GM19455 (cell line): ENCODE data around the gene SNX8.
"Not testable (repeated sequence)": the region's sequence is repeated elsewhere in the genome, so short reads cannot be mapped to it uniquely, and the experiment has no call there.

ENCODE experiments used
- ATAC-seq: cut with Tn5 transposase; IDR thresholded peaks from one replicate; pipeline ENCODE4 v1.9.1; 2021; ENCODE audit not compliant: unreplicated experiment

The SNX8 gene

DNA sequence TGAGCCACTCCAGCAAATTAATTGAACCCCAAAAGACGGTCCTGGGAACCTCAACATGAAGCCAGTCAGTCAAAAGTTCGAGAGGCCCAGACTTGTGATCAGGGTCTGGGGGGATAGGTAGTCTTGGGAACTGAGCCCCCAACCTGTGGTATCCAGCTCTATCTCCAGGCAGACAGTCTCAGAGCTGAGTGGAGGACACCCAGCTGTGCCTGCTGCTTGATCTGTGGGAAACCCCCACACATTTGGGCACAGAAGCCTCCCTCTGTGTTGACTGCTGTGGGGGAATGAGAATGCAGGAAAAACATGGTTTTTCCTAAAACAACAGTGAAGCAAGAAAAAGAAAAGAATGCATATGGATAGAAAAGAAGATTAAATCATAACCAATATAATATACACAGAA is 16.3 kb upstream of the SNX8 start:
- no peak for ATAC-seq

DNA sequence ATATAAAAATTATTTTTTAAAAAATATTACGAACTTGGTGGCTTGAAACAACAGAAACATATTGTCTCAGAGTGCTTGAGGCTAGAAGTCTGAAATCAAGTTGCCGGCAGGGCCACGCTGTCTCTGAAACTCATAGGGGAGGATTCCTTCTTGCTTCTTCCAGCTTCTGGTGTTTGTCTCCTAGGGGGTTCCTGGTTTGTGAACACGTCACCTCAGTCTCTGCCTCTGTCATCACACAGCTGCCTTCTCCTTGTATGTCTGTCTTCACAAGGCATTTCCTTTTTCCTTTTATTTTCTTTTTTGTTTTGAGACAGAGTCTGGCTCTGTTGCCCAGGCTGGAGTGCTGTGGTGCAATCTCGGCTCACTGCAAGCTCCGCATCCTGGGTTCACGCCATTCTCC is 12.7 kb upstream of the SNX8 start:
- ATAC-seq = no peak

DNA sequence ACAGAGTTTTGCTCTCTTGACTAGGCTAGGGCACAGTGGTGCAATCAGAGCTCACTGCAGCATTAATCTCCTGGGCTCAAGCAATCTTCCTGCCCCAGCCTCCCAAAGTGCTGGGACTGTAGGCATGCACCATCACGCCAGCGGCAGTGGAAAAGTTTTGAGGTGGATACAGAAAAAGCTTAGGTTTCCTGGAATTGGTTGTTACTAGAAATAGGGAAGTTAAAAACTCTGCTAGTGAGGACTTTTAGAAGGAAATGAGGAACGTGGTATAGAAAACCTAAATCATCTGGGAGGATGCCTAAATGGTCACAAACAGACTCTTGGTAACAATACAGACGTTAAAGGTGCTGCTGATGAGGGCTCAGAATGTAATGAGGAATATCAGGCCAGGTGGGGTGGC is 10.9 kb upstream of the SNX8 start:
- ATAC-seq = no peak

DNA sequence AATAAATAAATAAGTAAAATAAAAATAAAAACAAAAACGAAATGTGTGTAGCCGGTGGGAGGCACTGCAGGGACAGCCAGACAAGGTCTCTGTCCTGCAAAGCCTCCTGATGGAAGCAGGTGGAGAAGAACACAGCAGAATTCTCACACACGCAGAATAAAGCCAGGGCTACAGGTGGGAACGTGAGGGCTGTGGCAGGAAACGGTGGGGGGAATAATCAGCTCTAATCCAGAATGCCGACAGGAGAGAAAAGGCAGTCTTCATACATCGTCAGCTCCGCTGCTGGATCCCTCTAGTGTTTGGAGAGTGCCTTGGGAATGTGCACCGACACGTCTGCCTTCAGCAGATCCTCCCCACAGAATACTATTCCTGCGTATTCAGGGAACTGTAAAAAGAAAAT is 6.8 kb upstream of the SNX8 start:
- no peak for ATAC-seq

DNA sequence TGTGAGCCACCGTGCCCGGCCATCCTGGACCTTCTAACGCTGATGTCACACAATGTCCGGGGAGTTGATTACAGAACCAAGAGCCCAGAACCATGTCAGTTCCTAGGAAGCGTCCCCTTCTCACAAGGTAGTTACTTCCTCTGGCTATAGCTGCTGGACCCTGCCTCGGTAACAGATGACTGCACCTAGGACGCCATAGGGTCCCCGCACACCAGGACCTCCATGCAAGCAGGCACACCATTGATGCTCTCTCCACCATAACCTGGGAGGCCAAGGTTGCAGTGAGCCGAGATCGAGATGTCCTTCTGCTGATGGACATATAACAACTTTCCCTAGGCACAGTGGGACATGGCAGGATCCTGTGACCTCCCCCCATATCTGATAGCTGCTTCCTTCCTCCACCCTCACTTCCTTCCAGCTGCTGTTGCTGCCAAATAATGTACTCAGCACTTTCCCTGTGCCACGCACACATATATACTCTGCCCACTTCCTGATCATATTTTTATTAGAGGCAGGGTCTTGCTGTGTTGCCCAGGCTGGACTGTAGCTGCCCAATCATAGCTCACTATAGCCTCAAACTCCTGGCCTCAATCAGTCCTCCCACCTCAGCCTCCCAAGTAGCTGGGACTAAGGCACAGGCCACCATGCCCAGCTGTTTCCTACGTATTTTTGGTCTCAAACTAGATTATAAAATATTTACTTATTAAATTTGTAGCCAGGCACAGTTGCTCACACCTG is 3.5 kb upstream of the SNX8 start:
- no peak for ATAC-seq

DNA sequence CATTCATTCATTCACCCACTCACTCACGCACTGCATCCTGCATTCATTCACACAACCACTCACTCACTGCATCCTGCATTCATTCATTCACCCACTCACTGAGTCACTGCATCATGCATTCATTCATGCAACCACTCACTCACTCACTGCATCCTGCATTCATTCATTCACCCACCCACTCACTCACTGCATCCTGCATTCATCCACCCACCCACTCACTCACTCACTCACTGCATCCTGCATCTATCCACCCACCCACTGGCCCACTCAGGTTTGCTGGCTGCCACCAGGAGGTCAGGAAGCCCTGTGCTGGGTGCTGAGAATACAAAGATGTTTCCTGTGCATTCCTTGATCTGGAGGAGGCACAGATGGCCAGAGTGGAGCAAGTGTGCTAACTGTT is 2.3 kb upstream of the SNX8 start:
- no peak for ATAC-seq

DNA sequence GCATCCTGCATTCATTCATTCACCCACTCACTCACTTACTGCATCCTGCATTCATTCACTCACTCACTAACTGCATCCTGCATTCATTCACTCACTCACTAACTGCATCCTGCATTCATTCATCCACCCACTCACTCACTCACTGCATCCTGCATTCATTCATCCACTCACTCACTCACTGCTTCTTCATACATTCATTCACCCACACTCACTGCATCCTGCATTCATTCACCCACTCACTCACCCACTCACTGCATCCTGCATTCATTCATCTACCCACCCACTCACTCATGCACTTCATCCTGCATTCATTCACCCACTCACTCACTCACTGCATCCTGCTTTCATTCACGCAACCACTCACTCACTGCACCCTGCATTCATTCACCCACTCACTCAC is 1.5 kb upstream of the SNX8 start:
- ATAC-seq = no peak

DNA sequence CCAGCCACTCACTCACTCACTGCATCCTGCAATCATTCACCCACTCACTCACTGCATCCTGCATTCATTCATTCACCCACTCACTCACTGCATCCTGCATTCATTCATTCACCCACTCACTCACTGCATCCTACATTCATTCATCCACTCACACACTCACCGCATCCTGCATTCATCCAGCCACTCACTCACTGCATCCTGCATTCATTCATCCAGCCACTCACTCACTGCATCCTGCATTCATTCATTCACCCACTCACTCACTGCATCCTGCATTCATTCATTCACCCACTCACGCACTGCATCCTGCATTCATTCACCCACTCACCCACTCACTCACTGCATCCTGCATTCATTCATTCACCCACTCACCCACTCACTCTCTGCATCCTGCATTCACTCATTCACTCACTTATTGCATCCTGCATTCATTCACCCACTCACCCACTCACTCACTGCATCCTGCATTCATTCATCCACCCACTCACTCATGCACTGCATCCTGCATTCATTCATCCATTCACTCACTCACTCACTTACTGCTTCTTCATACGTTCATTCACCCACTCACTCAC is 802 bp upstream of the SNX8 start:
- ATAC-seq = not testable (repeated sequence)

DNA sequence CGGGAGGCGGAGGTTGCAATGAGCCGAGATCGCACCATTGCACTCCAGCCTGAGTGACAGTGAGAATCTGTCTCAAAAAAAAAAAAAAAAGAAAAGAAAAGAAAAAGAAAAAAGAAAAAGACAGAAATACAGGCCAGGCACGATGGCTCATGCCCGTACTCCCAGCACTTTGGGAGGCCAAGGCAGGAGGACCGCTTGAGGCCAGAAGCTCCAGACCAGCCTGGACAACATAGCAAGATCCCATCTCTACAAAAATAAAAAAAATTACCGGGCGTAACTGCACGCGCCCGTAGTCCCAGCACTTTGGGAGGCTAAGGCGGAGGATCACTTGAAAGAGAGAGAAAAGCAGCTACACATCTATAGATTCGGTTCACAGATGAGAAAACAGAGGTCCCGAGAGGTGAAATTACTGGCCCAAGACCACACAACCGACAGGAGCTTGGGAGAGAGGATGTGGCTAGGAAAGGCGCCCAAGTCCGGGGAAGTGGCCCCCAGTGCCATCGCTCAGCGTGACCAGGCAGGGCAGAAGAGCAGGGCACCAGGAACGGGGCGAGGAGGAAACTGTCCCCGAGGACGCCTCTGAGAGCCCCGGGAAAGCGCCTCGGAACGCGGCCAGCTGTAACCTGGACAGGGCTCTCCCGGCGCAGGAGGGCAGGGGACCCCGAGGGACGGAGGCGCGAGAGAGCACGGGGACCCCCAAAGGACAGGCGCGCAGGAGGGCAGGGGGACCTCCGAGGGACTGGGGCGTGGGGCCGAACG is 612 bp downstream of the SNX8 start:
- ATAC-seq = peak; percentile 14

DNA sequence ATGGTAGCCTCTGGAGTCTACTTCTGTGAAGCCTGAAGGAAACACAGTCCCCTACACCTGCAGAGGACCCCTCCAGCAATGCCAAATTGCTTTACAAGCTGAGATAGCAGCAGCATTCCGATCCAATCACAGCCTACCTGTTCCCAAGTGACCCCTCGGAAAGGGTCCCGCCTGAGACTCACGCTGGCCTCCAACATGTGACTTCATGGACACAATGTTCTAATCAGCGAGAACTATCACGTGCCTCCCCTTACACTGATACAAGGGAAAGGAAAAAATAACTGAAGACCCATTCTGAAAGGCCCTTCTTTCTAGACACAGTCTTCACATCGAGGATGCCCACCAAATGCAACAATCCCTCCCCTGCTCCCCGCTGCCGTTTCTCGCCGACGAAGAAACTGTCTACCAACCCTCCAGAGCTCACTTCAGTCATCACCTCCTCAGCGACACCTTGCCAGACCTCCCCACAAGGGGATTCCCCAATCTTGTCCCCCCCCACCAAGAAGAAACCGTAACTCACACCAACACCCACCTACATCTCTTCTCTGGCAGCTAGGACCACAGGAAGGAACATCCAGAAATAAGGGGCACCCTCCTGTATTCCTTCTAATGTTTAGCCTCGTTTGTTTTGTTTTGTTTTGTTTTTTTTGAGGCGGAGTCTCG is 1.8 kb downstream of the SNX8 start:
- no peak for ATAC-seq

DNA sequence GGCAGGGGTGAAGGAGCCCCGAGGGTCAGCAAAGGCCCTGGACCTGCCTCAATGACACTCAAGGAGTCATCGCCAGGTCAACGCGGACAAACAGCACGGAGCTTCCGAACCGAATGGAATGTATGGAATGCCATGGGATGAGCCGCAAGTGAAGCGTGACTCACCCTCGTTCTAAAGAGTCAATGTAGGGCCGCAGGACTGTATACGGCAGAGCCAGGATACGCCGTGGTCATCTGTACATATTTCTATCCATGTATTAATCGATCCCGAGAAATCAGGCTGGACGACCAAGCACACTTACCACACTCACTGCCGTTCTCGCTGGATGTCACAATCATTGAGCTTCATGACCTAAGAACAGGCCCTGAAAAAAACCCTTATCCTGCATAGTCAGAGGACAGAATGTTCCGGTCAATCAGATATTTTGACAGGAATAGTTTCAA is 4.3 kb downstream of the SNX8 start:
- no peak for ATAC-seq

DNA sequence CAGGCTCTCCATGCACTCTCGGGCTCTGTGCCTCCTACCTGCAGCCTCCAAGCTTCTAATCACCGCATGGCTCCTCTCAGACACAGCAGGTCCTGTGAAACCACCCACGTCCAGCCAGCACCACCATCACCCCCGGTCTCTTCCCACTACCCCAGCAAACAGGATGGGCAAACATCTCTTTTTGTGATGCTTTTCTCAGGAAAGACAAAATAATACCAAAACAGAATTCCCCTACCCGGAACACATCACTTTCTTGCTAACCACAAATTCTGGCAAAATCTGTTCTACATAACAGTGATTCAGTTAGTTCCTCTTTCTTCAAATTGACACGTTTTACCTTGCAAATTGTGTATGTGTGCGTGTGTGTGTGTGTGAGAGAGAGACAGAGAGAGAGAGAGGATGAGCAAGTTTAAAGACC is 6.5 kb downstream of the SNX8 start:
- no peak for ATAC-seq

DNA sequence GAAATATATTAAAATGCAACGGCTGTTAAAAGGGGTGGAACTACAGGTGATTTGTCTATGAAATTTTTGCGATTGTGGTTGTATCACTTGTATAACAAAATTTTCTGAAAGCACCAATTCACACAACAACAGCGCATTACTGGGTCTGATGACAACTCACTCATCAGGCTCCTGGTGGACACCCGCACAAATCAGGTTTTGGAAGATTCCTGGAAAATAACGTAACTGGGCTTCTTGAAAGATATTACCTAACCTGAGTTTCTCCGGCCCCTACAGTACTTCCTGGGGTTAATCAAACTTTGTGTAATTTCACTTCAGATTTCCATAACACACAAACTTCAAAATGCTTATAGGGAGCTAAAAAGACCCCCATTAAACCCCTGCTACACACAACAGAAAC is 7.6 kb downstream of the SNX8 start:
- ATAC-seq = no peak

DNA sequence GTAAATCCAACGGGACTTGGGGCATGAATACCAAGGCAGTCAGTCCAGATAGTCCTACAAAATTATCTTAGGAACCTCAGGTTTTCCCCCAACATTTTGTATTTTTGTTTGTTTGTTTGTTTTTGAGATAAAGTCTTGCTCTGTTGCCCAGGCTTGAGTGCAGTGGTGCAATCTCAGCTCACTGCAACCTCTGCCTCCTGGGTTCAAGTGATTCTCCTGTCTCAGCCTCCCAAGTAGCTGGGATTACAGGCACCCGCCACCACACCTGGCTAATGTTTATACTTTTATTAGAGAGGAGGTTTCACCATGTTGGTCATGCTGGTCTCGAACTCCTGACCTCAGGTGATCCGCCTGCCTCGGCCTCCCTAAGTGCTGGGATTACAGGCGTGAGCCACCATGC is 9.0 kb downstream of the SNX8 start:
- not testable (repeated sequence) for ATAC-seq

DNA sequence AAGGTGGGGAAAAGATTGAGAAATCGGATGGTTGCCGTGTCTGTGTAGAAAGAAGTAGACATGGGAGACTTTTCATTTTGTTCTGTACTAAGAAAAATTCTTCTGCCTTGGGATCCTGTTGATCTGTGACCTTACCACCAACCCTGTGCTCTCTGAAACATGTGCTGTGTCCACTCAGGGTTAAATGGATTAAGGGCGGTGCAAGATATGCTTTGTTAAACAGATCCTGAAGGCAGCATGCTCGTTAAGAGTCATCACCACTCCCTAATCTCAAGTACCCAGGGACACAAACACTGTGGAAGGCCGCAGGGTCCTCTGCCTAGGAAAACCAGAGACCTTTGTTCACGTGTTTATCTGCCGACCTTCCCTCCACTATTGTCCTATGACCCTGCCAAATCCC is 10.7 kb downstream of the SNX8 start:
- ATAC-seq = not testable (repeated sequence)

DNA sequence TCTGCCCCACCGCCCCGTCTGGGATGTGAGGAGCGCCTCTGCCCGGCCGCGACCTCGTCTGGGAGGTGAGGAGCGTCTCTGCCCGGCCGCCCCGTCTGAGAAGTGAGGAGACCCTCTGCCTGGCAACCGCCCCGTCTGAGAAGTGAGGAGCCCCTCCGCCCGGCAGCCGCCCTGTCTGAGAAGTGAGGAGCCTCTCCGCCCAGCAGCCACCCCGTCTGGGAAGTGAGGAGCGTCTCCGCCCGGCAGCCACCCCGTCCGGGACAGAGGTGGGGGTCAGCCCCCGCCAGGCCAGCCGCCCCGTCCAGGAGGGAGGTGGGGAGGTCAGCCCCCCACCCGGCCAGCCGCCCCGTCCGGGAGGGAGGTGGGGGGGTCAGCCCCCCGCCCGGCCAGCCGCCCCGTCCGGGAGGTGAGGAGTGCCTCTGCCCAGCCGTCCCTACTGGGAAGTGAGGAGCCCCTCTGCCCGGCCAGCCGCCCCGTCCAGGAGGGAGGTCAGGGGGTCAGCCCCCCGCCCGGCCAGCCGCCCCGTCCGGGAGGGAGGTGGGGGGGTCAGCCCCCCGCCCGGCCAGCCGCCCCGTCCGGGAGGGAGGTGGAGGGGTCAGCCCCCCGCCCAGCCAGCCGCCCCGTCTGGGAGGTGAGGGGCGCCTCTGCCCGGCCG is 11.4 kb downstream of the SNX8 start:
- ATAC-seq = not testable (repeated sequence)

DNA sequence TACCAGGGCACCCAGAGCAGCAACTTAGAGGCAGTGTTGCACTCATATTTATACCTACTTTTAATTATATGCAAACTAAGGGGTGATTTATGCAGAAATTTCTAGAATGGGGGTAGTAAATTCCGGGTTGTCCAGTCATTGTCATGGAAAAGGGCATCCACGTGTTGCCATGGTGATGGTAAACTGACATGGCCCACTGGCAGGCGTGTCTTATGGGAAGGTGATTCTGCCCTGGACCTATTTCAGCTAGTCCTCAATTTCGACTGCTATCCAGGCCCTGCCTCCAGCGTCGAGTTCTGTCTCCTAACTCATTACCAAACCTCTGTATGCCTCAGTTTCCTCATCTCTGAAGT is 12.8 kb downstream of the SNX8 start:
- ATAC-seq = no peak

DNA sequence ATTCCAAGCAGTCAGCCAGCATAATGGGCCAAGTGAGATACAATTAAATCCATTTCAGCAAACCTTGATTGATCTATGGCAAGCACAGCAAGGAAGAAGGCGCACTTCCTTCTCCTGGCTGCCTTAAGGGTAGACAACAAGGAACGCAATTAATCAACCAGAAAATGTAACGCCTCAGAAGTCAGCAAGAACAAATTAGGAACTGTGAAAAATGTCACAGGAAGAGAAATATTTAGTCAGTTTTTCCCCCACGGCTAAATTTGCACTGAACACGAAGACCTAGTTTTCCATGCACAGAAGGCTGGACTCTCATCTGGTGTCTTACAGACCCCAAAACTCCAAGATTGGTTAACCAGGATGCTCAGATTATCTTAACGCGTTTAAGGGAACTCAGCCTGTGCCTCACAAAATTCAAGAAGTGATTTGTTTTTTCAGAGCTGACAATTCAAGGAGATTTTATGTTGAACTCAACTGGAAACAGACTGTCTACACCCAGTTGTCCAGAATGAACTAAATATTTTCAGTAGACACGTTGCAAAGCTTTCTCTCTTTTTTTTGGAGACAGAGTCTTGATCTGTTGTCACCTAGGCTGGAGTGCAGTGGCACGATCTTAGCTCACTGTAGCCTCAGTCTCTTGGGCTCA is 14.2 kb downstream of the SNX8 start:
- ATAC-seq = no peak

DNA sequence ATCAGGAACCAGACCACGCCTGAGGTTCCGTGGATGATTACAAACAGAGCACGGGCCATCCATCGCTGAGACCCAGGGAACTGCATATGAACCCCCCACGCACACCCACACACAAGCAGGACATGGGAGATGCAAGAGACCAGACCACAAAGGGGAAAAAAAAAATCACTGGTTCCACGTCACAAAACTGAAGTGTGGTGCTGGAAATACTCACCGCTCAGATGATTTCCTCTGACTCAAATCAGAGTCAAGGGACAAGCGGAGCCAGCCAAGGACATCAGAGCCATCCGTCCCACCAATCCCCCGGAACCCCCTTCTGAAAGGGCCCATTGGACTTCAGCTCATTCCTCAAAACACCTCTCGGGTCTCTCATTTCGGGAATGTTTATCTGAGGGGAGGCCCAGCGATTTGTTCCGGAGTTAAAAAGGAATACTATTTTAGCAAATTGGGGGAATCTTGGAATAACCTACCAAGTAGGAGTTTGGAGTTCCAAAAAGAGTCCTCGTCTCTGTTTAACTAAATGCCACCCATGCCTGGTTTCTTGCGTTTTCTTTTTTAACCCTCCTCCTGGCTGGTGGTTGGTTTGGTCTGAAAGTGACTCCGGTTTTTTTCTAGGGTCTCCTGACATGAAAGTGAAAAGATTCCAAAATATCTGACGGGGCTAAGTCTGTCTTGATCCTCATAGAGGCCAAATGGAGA is 15.0 kb downstream of the SNX8 start:
- no peak for ATAC-seq

DNA sequence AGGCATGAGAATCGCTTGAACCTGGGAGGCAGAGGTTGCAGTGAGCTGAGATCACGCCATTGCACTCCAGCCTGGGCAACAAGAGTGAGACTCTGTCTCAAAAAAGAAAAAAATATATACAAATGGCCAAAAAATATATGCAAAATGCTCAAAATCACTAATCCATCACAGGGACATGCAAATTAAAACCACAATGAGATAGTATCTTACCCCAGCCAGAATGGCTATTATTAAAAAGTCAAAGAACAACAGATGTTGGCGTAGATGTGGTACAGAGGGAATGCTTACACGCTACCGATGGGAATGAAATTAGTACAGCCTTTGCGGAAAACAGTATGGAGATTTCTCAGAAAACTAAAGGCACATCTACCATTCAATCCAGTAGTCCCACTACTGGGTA is 17.4 kb downstream of the SNX8 start:
- no peak for ATAC-seq
